HG02642 (cell line): Measurements from ENCODE around the gene MAML3.

ENCODE experiments used
- ATAC-seq: cut with Tn5 transposase; IDR thresholded peaks from one replicate; pipeline ENCODE4 v1.9.1; 2021; ENCODE audit warnings: mild to moderate bottlenecking; ENCODE audit not compliant: unreplicated experiment, poor library complexity

MAML3 gene

DNA sequence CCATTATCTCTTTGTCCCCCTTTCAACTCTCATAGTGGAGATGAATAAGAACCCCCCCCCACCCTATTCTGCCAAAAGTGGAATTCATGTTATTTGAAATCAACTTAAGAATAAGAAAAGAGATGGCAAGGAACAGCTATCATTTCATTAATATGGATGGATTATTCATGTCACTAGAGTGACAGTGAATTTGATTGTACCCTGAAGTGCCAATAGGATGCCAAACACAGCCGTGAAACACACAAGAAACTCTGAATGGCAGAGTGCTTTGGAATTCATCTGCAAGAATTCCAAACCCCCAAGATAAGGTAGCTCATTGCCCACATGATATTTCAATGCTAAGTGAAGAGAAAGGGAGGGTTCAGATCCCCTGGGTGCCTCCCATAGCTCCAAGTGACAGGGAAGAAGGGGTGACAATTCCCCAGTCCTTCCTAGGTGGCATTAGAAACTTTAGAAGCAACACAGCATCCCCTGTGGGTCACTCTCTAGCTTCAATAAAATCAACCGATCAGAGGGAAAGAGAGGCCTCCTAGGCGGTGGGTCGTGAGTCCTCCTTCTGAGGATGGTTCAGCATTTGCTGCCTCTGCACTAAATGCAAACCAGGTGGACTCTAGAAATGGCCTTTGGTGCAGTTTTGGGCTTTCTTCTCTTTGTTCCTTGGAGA lies 404.0 kb downstream of the MAML3 start:
- ATAC-seq: no peak

DNA sequence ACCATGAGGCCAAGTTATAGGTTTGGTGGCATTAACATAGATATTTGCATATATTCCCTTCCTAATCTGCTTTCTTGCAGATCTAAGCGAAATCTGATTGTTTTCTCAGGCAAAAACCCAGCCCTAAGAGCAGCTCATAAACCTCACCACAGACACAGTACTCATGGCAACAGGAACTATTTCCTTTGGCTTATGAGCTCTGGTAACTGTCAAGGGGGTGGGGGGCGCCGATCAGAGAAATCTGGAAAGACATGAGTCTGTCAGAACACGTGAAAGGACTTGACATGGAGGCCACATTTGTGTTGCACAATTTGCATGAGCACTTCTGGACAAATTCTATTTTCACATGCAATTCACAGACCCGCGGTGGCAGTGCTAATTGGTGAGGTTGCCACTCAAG lies 404.6 kb downstream of the MAML3 start:
- ATAC-seq: no peak

DNA sequence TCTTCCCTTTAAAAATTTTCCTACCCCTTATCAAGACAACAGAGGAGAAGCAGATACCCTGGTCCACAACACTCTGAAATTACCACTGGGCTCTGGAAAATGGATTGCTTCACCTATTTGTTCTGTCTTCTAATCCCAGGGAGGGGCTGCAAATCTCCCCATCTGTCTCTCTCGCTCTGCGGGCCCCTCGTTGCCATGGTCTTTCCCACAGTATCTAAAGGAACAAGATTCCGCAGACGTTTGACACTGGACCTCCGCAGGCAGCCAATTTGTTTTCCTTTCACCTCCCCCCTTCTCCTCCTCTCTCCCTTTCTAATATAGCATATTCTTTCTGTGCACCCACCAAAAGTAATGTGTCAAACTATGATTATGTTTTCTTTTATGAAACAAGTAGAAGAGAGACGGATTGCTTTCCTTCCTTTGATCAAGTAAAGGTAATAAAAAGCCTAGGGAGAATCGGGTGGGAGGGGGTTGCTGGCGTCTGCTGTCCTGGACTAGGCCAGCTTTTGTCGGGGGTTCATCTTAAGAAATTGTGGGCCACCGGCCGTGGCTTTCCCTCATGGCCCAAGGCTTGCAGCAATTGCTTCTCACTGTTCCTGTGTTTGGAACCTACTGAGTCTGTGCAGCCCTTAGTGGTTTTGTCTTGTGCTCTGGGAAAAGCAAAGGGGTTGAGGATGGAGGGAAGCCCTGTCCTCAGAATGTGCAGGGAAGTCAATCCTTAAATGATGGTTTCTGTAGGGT lies 407.4 kb downstream of the MAML3 start:
- no peak for ATAC-seq

DNA sequence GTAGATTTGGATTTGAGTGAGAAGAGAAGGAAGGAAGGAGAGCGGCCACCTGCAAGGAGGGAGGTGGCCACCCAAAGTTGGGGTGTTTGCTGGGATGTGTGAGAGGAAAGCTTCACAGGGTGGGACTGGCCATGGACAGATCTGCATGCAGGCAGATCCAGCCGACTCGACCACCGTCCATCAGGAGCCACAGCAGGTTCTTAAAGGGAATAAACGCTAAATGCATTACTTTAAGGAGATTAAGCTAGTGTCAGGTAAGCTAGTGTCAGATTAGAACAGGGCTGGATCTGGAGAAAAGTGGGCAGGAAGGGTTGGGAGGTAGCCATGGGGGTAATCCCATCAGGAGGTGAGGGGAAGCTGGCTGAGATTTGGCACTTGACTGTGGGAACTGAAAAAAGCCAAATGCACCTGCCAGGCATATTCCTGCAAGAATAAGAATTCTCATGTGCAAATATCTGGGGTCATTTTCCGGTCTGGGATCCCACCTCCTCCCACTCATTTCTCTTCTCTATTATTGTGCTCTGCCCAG lies 408.8 kb downstream of the MAML3 start:
- ATAC-seq: no peak

DNA sequence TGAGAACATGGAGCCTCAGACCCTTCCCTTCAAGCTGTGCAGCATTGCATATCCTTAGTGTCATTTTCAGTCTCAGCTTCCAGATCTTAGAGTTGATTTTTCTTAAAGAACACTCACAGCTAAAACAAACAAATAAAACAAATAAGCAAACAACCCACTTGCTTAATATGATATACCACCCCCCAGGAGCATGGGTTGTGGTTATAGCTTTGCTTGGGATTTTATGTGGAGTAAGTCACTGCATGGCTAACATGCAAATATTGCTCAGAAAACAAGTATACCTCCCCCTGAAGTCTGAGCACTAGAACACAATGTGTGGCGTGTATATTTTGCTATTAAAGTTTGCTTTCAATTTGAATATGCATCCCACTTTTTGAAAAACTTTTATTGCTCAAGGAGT lies 409.8 kb downstream of the MAML3 start:
- ATAC-seq: no peak

DNA sequence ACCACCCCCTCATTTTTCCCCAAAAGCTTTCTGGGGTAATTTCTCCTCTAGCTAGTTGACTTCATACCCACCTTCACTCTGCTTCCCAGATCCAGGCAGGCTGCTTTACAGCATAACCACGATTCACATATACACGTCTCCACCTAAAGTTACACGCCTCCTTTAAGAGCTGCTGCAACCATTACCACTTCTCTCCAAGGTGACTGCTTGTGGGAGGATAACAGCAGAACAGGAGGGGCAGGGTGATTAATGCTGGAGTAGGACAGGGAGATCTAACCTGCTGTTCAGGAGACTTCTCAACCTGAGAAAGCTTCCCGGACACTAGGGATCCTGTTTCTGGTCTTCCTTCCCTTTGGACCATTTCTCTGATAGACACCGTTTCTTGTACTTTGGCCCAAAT lies 411.0 kb downstream of the MAML3 start:
- ATAC-seq: no peak

DNA sequence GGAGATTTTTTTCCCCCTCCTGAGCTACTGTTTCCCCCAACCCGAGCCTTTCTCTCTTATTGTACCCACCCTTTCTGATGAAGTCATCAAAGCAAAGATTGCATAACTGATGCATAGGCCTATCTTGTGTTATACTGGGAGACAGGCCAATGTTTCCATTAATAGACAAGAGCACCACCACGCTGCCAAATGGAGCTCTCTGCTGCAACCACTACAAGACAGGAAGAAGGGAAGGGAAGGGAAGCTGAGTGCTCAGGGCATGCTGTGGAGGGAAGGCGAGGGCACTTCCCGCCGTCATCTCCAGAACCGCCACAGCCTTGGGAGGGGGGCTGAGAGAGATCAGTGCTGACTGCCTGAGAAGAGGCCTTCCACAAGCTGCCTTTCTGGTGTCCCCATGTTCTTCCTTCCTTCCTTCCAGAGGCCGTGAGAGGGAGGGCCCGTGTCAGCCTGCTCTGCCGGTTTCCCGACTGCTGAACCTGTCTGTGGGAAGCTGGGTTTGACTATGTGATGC lies 413.4 kb downstream of the MAML3 start:
- no peak for ATAC-seq

DNA sequence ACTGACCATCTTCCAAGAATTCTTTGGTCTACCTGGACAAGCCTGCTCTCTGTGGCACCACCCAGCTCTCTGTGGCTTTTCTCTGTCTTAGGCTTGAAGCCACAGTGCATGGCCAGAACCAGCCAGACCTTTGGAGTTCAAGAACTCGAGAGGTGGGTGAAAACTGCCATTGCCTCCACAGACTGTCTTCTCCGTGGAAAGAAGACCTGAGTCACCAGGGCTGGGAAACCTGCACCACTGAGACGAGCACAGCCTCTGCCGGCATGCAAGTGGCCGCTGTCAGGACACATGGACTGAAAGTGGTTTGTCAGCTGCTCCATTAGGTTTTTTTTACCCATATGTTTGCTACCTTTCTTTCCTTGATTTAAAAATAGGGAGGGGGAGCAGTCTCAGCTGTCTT lies 413.9 kb downstream of the MAML3 start:
- ATAC-seq: no peak

DNA sequence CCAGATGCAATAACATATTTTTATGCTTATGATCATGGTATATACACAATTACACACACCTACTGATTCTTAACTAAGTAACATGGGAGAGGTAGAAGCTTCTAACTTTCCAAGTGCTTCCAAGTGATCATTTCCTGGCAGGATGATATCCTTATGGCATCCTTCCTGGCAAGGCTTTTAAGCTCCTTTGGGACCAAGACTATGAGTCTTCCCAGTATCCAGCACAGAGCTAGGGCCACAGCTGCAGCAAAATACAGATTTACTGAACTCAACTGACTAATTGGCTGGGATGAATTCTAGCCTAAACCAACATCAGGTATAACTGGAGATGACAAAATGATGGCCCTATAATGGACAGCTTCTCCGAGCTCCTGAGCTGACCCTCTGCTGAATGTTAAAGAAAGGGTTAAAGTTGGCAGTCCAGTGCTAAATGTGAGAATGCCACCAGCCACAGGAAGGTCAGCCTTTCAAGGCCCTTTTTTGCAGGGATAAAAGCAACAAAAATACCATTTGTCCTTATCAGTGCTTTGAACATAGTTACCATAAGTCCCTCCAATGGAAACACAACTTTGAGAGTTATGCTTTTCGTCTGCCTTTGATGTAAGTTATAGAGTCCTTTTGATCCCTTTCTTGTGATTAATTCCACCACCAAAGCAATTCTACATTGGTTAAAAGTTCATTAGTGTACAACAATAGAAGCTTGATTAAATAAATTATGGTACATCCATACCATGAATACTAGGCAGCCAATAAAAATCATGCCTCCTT lies 415.0 kb downstream of the MAML3 start:
- no peak for ATAC-seq

DNA sequence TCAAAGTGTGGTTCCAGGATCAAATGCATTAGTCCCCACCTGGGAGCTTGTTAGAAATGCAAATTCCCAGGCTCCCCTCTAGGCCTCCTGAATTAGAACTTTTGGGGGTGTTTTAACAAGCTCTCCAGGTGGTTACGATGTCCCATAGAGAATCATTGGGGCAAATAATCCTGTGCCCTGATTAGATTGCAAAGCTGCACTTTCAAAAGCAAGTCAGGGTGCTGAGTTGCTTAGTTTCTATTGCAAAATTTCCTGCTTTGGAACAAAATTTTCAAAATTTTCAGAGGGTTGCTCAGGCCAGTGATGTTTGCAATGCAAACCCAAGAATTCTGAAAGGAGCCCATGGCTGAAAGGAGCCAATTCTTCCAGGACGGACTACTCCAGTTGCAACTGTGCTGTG lies 417.3 kb downstream of the MAML3 start:
- no peak for ATAC-seq

DNA sequence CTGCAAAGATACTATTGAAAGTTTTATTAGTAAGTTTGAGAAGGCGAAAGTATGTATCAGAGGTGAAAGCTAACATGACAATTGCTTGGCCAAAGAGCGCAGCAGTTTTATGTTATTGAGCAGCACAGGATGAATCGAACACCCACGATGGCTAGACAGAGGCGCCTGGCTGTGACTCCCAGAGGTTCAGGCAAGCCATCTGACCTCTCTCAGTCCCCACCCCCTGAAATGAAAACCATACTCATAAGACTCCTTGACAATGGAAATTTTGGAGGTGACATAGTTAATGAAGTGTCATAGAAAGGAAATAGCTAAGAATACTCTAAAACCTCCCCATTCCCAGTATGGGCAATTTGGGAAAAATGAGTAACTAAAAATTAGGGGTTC lies 417.7 kb downstream of the MAML3 start:
- no peak for ATAC-seq

DNA sequence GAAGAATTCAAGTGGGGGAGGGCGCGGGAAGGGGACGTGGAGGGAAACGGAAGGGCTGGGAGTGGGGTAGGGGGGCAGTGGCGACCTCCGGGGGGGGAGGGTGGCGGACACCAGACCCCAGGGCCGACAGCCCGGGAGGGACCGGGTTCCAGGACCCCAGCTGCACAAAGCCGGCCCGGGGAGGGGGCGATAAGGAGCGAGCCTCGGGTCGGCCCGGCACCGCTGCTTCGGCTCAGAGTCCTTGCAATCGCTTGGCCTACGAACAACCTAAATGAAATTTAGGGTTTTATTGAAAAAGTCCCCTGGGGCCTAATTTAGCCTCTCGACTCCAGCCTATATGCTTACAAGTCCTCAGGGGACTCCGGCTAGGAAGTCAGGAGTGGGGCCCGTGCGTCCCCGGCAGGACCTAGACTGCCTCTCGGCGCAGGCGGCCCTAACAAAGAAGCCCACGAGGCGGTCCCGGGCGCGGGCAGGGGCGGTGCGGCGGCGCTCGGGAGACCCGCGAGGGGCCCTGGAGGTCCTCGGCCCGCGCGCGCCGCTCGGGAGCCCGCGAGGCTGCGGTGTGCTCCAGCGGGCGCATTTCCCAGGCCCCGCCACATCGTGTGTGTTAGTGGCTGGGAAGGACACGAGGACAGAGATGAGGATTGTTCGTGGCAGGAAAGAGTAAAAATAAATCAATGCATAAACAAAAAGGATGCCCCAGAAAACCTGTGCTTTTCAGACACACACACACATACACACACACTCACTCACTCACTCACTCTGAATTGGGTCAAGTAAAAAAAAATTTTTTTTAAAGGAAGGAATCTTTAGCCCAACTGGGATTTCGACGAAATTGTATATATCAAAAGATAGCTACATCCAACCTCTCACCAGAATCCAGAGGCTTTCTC lies 418.4 kb downstream of the MAML3 start:
- no peak for ATAC-seq

DNA sequence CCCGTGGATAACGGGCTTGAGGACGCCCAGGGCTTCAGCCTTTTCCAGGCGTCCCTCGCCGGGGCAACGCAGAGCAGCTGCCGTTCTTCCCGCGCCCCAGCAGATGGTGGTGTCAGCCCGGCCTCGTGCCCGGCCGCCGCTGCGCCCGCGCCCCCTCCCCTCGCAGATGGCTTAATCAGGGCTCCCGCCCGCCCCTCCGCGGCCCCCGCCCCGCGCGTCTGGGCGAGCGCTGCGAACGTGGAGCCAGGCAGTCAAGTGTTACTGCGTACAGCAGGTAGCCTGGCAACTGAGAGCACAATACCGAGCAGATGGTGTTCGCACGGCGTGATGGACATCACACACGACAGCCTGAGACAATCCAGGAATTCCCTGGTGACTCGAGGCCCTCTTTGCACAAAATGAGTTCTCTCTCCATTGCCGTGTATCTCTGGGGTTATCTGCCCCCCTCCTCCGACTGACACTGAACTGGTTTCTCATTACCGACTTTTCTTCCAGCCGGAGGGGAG lies 419.1 kb downstream of the MAML3 start:
- ATAC-seq: peak; percentile 74

DNA sequence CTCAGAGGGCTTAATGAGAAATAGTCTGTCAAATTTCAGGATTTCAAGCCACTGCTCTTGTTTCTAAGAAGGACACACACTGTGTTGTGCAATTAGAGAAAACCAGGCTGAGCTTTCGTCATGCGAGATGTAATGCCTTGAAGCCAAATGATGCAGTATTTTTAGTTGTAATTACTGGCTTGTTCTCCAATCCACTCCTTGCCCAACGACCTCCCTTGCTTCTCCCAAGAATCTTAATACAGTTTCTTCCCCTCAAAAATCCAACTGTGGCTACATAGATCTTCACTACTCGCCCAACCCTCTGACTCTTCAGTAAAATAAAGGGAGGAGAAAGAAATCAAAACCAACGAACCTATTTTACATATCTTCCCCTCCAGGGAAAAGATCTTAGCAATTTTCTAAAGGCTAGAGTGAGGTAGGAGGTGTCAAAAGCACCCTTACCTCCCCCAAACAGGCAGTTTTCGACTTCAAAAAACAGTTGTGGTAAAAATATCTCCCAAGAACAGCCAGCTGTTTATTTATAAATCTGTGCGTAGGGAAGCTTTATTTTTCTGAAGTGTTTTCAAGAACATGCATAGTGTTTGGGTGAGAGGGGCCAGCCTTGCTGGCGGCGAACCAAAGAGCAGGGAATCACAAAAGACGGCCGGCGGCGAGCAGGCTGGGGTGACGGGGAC lies 419.6 kb downstream of the MAML3 start:
- no peak for ATAC-seq

DNA sequence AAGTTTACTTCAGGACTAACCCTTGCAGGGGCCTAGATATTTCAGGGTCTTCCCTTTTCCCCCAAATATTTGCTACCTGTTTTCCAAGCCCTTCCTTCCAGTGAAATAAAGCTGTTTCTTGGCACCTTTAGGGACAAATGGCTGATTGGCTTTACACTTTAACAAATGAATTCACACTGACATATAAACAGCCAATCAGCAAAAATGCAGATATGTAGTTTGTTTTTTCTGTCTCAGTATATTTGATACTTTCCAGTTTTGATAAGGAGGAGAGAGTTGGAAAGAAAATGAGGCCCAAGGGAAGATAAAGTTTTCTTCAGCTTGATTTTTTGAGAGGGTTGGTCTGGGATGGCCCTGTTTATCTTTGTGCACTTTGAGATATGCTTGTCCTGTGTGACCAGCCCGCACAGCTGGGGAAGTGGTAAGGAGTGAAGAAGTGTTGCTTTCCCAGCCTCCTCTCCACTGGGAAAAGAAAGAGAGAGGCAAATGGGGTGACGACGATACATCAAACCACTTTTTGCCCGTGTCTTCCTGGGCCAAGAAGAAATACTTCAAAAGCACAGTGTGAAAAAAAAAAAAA lies 420.9 kb downstream of the MAML3 start:
- no peak for ATAC-seq

DNA sequence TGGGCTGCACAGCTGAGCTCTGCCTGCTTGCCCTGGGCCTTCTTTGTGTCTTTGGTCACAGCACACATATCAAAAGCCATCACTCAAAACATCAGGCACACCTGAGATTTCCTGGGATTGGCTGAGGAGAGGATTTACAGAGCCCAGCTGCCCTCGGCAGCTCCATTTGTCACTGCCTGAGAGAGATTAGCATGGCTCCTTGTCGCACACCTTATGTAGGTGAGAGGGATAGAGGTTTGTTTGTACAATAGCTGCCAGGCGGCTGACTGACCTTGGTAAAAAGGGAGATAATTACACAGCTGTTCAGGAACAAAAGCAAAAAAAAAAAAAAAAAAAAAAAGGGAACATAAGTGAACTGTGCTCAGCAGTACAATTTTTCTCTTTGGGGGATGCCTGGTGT lies 425.1 kb downstream of the MAML3 start:
- no peak for ATAC-seq

DNA sequence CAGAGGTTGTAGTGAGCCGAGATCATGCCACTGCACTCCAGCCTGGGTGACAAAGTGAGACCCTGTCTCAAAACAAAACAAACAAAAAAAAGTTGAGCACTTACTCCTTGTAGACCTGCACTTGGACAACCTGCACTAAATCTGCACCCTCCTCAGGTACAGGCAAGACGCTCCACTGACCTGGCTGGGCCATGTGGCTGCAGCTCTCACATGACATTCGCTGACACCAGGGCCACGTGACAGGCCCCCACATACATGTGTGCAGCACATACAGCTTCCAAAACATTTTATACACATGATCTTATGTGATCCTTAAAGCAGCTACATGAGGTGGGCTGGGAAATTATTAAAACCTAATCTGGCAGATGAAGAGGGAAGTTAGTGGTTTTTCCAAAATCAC lies 425.8 kb downstream of the MAML3 start:
- ATAC-seq: no peak

DNA sequence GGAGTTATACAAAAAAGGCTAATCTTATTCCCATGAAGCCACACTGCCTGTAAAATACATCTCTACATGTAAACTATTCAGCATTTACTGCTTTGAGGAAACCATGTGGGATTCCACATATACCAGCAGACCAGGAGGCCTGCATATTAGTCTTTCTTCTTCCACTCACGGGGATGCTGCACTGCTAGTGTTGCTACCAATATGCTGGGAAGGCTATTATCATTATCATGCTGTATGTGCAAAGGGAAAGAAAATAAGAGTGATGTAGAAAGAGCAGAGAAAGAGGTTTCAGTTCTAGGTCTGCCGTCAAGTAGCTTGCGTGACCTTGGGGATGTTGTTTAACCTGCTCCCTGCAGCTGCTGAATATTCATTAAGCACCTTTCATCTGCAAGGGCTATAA lies 427.4 kb downstream of the MAML3 start:
- ATAC-seq: no peak

DNA sequence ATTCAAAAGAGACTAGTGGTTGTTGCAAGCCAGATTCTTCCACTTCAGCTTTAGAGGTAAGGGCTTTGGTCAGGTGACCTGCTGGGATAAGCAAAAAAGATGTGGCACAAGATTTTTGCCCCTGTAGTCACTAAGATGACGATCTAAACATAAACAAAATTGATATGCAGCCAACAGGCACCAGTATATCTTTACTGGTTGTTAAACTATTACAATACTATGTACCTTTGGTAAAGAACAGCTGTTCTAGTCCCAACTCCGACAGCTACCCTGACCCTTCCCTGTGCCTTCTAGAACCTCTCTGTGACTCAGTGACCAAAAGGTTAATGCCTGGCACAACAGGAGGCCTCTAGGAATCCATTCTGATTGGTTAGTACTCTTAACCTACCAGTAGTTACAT lies 428.7 kb downstream of the MAML3 start:
- ATAC-seq: no peak
